GM18951 (cell line): ENCODE data around the gene TMEM89.
A peak's percentile ranks its signal among the peaks of the same experiment; 100 is the strongest.

Experiments
- POLR2A ChIP-seq: IDR thresholded peaks from 4 replicates; pipeline ENCODE4 v1.6.1; 2011; ENCODE audit warnings: mild to moderate bottlenecking; ENCODE audit not compliant: insufficient read length, insufficient read depth; ENCODE audit errors: extremely low read depth
- in situ Hi-C: fragments of 300-500 bp; cut with MboI; formaldehyde crosslinking; loops from one replicate; pipeline ENCODE4 v1.12.0; 2022; ENCODE audit warnings: low sequenced_read_pairs, mixed read lengths, inconsistent platforms; ENCODE audit not compliant: unreplicated experiment

The TMEM89 gene

DNA sequence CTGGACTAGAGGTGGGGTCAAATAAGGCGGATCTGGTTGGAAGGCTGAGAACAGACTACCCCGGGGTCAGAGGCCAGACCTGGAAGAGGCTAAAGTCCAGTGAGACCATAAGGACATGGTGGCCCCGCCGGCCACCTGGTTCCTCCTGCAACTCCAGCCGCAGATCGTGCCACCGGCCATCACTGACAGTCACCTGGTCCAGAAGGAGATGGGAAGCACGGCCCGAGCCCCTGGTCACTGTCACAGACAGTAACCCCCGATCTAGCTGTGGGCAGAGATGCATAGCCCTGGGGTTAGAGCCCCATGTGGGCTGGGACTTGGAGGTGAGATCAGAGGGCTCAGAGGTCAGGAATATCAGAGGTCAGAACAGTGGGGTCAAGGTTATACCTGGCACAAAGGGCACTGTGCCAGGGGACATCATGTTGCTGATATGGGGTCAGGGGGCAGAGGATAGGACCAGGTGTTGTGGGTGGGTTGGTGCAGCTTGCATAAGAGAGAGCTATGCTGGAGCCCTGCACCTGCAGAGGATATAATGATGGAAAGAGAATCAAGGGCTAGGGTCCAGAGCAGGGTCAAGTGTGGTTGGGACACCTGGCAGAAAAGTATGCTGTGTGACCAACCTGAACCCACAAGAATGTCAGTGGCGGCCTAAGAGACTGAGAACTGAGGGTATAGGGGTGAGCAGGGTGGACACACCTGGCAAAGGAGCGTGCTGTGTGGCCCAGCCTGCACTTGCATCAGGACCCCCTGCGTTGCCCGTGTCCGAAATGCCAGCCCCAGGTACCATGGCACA lies 31.6 kb upstream of the TMEM89 start:
- in situ Hi-C loops: no loop called here
- no peak for TF ChIP-seq POLR2A

DNA sequence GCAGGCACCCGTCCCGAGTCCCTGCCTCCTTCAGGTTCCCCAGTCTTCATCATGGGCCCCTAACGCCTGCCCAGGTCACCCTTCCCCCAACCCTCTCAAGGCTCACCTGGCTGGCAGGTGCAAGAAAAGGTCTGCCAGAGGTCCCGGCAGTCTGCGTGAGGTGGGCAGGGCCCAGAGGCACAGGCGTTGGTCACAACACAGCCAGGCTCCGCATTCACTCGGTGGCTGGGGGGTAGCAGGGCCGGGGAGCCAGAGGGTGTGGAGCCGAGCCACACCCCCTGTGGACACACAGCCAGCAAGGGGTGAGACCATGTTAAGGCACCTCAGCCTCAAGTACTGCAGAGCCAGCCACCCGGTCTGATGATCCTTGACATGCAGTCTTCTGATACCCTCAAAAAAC lies 30.2 kb upstream of the TMEM89 start:
- TF ChIP-seq POLR2A: no peak
- in situ Hi-C loops: no loop called here

DNA sequence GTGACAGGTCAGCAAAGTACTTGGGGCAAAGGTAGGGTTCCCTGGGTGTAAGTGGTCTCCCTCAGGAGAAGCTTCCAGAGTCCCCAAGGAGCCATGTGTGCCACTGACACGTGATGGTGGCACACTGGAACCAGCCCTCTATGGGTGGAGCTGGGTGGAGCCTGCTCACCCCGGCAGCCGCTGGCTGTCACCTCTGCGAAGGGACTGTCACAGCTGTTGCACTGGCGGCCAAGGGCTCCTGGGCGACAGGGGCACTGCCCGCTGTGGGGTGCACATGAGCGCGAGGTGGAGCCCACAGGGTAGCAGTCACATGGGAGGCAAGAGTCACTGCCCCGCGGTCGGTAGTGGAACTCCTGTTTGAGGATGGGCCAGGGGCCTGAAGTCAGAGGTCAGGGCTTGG lies 29.2 kb upstream of the TMEM89 start:
- in situ Hi-C loops: no loop called here
- no peak for TF ChIP-seq POLR2A

DNA sequence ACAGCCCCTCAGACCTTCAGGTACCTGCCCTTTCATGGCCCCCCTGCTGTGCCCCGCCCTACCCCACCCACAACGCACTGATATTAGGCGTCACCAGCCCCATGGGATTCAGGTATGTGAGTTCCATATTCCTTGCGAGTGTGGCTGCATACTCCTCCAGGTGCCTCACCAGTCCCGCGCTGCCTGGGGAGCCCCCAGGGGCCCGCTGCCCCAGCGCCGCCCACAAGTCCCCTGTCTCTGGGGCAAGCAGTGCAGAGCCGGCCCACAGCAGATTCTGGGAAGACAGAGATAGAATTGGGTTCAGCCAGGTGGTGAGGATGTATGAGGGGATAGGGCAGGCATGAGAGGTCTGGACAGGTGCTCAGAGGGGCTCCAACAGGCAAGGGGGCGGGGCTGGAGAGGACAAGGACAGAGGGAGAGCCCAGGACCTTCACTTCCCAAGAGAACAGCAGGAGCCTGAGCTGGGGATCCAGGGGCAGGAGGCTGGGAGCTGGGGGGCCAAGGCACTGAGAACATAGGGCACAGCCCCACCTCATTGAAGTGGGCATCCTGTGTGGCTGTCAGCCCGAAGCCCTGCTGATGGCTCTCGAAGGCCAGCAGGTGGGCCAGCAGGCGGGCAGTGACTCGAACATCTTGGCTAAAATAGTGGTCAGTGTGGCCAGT lies 26.8 kb upstream of the TMEM89 start:
- in situ Hi-C loops: no loop called here
- TF ChIP-seq POLR2A: no peak

GRCh38 chr3:48647714-48648113 lies 26.1 kb upstream of the TMEM89 start:
- in situ Hi-C loops: no loop called here
- no peak for TF ChIP-seq POLR2A

- in situ Hi-C loops: no loop called here
- TF ChIP-seq POLR2A: no peak
These were observed 23.6 kb upstream of the TMEM89 start for GRCh38 chr3:48644898-48645760.

DNA sequence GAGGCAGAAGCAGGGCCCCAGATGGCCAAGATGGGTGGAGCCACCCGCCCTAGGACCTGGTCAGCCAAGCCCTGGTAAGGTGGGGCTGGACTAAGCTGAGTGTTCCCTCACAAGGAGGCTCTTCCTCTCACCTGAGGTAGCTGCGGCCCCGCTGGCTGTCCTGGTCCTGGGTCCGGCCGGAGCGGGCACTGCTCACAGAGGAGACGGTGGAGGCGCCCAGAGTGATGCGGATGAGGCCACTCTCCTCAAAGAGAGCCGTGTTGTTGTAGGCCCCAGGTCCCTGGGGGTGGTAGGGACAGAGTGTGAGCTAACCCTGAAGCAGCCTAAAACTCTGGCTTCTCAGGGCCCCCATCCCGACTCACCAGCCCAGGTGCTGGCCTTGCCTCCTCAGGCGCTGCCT lies 21.0 kb upstream of the TMEM89 start:
- in situ Hi-C loops: no loop called here
- no peak for TF ChIP-seq POLR2A

- no peak for TF ChIP-seq POLR2A
These were observed 19.8 kb upstream of the TMEM89 start for GRCh38 chr3:48641396-48641795.

GRCh38 chr3:48639944-48640606 lies 18.5 kb upstream of the TMEM89 start:
- TF ChIP-seq POLR2A: no peak
- in situ Hi-C loops: no loop called here

More at GRCh38 chr3:48641396-48641795, 19.8 kb upstream of the TMEM89 start:
- in situ Hi-C loops: no loop called here

DNA sequence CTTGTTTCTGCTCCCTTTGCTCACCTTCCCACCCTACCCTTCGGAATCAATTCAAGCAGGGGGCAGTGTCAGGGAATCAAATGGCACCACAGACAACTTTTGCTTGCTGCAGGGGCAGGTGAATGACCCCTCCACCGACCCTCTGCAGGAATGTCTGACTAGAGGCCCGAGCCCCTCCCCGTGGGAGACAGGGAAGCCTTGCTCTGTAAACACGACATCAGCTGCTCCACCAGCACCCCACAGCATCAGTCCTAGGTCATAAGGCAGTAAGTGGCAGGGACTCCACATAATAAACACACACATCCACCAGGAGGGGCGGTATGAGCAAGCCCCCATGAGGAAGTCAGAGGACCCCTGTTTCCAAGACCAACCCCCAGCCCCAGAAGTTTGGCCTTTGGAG lies 15.7 kb upstream of the TMEM89 start:
- in situ Hi-C loops: no loop called here
- TF ChIP-seq POLR2A: no peak

GRCh38 chr3:48636149-48636655 lies 14.6 kb upstream of the TMEM89 start:
- in situ Hi-C loops: no loop called here
- no peak for TF ChIP-seq POLR2A

DNA sequence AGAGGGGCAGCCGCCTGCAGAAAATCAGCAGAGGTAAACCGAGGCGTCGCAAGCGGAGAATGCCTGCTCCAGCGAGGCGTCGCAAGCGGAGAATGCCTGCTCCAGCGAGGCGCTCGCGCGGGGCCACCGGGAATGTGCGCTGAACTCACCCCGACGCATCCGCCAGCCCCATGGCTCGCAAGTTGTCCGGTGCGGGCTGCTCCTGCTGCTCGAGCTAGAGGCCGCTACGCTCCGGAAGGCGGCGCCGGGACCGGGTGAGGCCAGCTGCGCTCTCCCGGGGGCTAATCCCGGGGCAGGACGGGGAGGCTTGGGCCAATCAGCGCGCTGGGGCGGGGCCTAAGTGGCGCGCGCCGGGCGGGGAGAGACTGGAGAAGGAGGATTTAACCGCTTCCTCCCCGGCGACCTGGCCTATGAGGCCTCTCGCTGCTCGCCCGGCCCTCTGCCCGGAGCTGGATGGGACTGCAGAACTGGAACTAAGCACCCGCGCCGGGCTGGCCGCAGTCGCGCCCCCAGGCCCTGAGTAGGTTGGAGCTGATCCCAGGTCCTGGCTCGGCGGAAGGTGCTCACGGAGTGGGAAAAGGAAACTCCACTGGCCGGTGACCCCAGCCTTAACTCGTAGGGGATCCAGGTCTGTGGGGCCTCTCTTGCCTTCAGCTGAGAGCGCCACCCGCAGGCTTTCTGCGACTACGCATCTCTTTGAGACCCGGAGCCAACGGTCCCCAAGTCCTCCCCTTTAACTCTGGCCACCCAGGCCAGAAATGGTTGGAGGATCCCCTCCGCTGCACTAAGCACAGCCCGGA lies 13.9 kb upstream of the TMEM89 start, which contains the start of gene SLC26A6:
SLC26A6 (minus strand) TSS at position 240 of the 800 bp plus-strand sequence; CDS start at position 172, 68 bp downstream.
- in situ Hi-C loops: no loop called here
- TF ChIP-seq POLR2A: peak; percentile 78
